GM23338 (cell line): ENCODE measurements around the gene GNA12. TPM values are rescaled to one million over a fixed set of nuclear protein-coding genes. Genes with fewer than 3 reads are reported as not detected.

Experiments used
- ATAC-seq: fragments of 200-7000 bp; cut with Tn5 transposase; 3 replicates; pipeline ENCODE4 v1.9.1; 2020
- DNase-seq: peaks from one replicate; pipeline ENCODE4 v3.0.0-alpha.2; 2015; ENCODE audit warnings: low spot score
- H2AFZ ChIP-seq: fragments of 200-600 bp; sonication (generic); 2 replicates; pipeline ENCODE4 v1.8.0; 2016; ENCODE audit warnings: antibody characterized with exemption, mild to moderate bottlenecking, moderate library complexity
- H3F3A ChIP-seq: fragments of 200-600 bp; sonication (generic); replicated peaks from 2 replicates; pipeline ENCODE4 v1.8.0; 2017; ENCODE audit warnings: antibody characterized with exemption, mixed run types, low read depth
- H3K27ac ChIP-seq: fragments of 200-600 bp; sonication (generic); 2 replicates; pipeline ENCODE4 v1.6.1; 2016; ENCODE audit warnings: low read depth
- H3K27me3 ChIP-seq: fragments of 200-600 bp; sonication (generic); 2 replicates; pipeline ENCODE4 v1.8.0; 2016; ENCODE audit warnings: mild to moderate bottlenecking, mixed run types, moderate library complexity; ENCODE audit not compliant: insufficient read depth
- H3K36me3 ChIP-seq: fragments of 200-600 bp; sonication (generic); 2 replicates; pipeline ENCODE4 v1.8.0; 2016; ENCODE audit warnings: mild to moderate bottlenecking; ENCODE audit not compliant: insufficient read depth
- H3K4me1 ChIP-seq: fragments of 200-600 bp; sonication (generic); 2 replicates; pipeline ENCODE4 v1.8.0; 2016; ENCODE audit warnings: mild to moderate bottlenecking, moderate library complexity; ENCODE audit not compliant: insufficient read depth
- H3K4me2 ChIP-seq: fragments of 200-600 bp; sonication (generic); 2 replicates; pipeline ENCODE4 v1.7.1; 2017; ENCODE audit warnings: mixed run types
- H3K4me3 ChIP-seq: fragments of 200-600 bp; sonication (generic); 2 replicates; pipeline ENCODE4 v1.6.1; 2016; ENCODE audit warnings: mixed run types
- H3K79me2 ChIP-seq: fragments of 200-600 bp; sonication (generic); replicated peaks from 2 replicates; pipeline ENCODE4 v1.8.0; 2017; ENCODE audit warnings: mild to moderate bottlenecking; ENCODE audit not compliant: insufficient read depth
- H3K9me2 ChIP-seq: fragments of 200-600 bp; sonication (generic); 2 replicates; pipeline ENCODE4 v1.8.0; 2017; ENCODE audit not compliant: insufficient read depth
- H4K20me1 ChIP-seq: fragments of 200-600 bp; sonication (generic); replicated peaks from 2 replicates; pipeline ENCODE4 v1.8.0; 2017; ENCODE audit warnings: mild to moderate bottlenecking; ENCODE audit not compliant: insufficient read depth
- H3K27ac Mint-ChIP-seq: 2 replicates; pipeline ENCODE4 v1.8.0; 2020; ENCODE audit warnings: inconsistent platforms, mild to moderate bottlenecking, moderate library complexity, mixed read lengths
- H3K27me3 Mint-ChIP-seq: 3 replicates; pipeline ENCODE4 v1.8.0; 2022; ENCODE audit warnings: low read depth, mild to moderate bottlenecking, moderate library complexity, mixed read lengths, inconsistent platforms; ENCODE audit not compliant: insufficient read depth, poor library complexity
- H3K36me3 Mint-ChIP-seq: 3 replicates; pipeline ENCODE4 v1.8.0; 2021; ENCODE audit warnings: low read depth, mild to moderate bottlenecking, inconsistent platforms, moderate library complexity, mixed read lengths
- H3K4me1 Mint-ChIP-seq: 3 replicates; pipeline ENCODE4 v1.8.0; 2020; ENCODE audit warnings: mild to moderate bottlenecking, inconsistent platforms, mixed read lengths
- H3K4me3 Mint-ChIP-seq: 3 replicates; pipeline ENCODE4 v1.8.0; 2021; ENCODE audit warnings: moderate library complexity, mild to moderate bottlenecking, inconsistent platforms, mixed read lengths
- H3K9me3 Mint-ChIP-seq: 3 replicates; pipeline ENCODE4 v1.8.0; 2020; ENCODE audit warnings: moderate library complexity, mild to moderate bottlenecking, inconsistent platforms, mixed read lengths
- CREB1 ChIP-seq: fragments of 250-450 bp; sonication (Bioruptor Pico); IDR thresholded peaks from 2 replicates; pipeline ENCODE4 v1.5.0; 2020; ENCODE audit warnings: low read depth, mild to moderate bottlenecking, moderate library complexity
- EZH2 ChIP-seq: fragments of 200-600 bp; sonication (generic); IDR thresholded peaks from one replicate; pipeline ENCODE4 v1.8.0; 2017; ENCODE audit warnings: antibody characterized with exemption, mild to moderate bottlenecking, low read depth; ENCODE audit not compliant: unreplicated experiment
- EZH2phosphoT487 ChIP-seq: fragments of 200-600 bp; sonication (generic); IDR thresholded peaks from one replicate; pipeline ENCODE4 v1.8.1; 2018; ENCODE audit warnings: antibody characterized with exemption; ENCODE audit not compliant: unreplicated experiment
- JUNB ChIP-seq: IDR thresholded peaks from one replicate; pipeline ENCODE4 v1.6.1; 2016; ENCODE audit warnings: antibody characterized with exemption; ENCODE audit not compliant: unreplicated experiment
- NANOG ChIP-seq: IDR thresholded peaks from 2 replicates; pipeline ENCODE4 v1.6.1; 2016; ENCODE audit warnings: antibody characterized with exemption, borderline replicate concordance
- POLR2AphosphoS5 ChIP-seq: IDR thresholded peaks from 2 replicates; pipeline ENCODE4 v1.6.1; 2016; ENCODE audit warnings: antibody characterized with exemption, low read depth
- STAT1 ChIP-seq: IDR thresholded peaks from one replicate; pipeline ENCODE4 v1.6.1; 2016; ENCODE audit warnings: antibody characterized with exemption; ENCODE audit not compliant: unreplicated experiment
- ZNF114 ChIP-seq: fragments of 250-450 bp; sonication (Bioruptor Pico); IDR thresholded peaks from 2 replicates; pipeline ENCODE4 v1.5.0; 2020; ENCODE audit warnings: mild to moderate bottlenecking, moderate library complexity
- polyA plus RNA-seq: library from polyadenylated mRNA; unstranded; fragments of >200 nt; fragmentation: Nextera tagmentation; extraction: Ambion mirVana; gene quantifications from 2 replicates; pipeline ENCODE4 v1.2.1, GENCODE V29; 2016
- total RNA-seq: library from RNA; depleted of rRNA; stranded (reverse); fragments of >200 nt; shearing (Covaris generic); gene quantifications from 2 replicates; pipeline ENCODE4 v1.2.3, GENCODE V29; 2014
- TF ChIP-seq, protein P1 (sequence below): fragments of 250-450 bp; sonication (Bioruptor Pico); IDR thresholded peaks from 2 replicates; pipeline ENCODE4 v1.5.0; 2020; ENCODE audit warnings: mild to moderate bottlenecking, moderate library complexity
- TF ChIP-seq, protein P2 (sequence below): IDR thresholded peaks from 2 replicates; pipeline ENCODE4 v1.6.1; 2016; ENCODE audit warnings: antibody characterized with exemption
- TF ChIP-seq, protein P3 (sequence below), 2 experiments: fragments of 200-600 bp in 1 of 2; sonication (generic) in 1 of 2; conservative IDR thresholded peaks; 2 replicates each; pipeline versions ENCODE4 v1.5.1 to v1.6.1; 2016 to 2017; ENCODE audit warnings: antibody characterized with exemption in 2 of 2, low read depth in 2 of 2, mild to moderate bottlenecking in 2 of 2, moderate library complexity in 1 of 2
- TF ChIP-seq, protein P4 (sequence below): IDR thresholded peaks from one replicate; pipeline ENCODE4 v1.6.1; 2018; ENCODE audit warnings: antibody characterized with exemption; ENCODE audit not compliant: unreplicated experiment

GNA12 gene
- total and polyA plus RNA-seq, 2 experiments from 2014 or later = 24.0 to 87.7 TPM

GRCh38 chr7:2701424-2701823 lies 142.7 kb downstream of the GNA12 start (continued):
- TF ChIP-seq, protein P1, sequence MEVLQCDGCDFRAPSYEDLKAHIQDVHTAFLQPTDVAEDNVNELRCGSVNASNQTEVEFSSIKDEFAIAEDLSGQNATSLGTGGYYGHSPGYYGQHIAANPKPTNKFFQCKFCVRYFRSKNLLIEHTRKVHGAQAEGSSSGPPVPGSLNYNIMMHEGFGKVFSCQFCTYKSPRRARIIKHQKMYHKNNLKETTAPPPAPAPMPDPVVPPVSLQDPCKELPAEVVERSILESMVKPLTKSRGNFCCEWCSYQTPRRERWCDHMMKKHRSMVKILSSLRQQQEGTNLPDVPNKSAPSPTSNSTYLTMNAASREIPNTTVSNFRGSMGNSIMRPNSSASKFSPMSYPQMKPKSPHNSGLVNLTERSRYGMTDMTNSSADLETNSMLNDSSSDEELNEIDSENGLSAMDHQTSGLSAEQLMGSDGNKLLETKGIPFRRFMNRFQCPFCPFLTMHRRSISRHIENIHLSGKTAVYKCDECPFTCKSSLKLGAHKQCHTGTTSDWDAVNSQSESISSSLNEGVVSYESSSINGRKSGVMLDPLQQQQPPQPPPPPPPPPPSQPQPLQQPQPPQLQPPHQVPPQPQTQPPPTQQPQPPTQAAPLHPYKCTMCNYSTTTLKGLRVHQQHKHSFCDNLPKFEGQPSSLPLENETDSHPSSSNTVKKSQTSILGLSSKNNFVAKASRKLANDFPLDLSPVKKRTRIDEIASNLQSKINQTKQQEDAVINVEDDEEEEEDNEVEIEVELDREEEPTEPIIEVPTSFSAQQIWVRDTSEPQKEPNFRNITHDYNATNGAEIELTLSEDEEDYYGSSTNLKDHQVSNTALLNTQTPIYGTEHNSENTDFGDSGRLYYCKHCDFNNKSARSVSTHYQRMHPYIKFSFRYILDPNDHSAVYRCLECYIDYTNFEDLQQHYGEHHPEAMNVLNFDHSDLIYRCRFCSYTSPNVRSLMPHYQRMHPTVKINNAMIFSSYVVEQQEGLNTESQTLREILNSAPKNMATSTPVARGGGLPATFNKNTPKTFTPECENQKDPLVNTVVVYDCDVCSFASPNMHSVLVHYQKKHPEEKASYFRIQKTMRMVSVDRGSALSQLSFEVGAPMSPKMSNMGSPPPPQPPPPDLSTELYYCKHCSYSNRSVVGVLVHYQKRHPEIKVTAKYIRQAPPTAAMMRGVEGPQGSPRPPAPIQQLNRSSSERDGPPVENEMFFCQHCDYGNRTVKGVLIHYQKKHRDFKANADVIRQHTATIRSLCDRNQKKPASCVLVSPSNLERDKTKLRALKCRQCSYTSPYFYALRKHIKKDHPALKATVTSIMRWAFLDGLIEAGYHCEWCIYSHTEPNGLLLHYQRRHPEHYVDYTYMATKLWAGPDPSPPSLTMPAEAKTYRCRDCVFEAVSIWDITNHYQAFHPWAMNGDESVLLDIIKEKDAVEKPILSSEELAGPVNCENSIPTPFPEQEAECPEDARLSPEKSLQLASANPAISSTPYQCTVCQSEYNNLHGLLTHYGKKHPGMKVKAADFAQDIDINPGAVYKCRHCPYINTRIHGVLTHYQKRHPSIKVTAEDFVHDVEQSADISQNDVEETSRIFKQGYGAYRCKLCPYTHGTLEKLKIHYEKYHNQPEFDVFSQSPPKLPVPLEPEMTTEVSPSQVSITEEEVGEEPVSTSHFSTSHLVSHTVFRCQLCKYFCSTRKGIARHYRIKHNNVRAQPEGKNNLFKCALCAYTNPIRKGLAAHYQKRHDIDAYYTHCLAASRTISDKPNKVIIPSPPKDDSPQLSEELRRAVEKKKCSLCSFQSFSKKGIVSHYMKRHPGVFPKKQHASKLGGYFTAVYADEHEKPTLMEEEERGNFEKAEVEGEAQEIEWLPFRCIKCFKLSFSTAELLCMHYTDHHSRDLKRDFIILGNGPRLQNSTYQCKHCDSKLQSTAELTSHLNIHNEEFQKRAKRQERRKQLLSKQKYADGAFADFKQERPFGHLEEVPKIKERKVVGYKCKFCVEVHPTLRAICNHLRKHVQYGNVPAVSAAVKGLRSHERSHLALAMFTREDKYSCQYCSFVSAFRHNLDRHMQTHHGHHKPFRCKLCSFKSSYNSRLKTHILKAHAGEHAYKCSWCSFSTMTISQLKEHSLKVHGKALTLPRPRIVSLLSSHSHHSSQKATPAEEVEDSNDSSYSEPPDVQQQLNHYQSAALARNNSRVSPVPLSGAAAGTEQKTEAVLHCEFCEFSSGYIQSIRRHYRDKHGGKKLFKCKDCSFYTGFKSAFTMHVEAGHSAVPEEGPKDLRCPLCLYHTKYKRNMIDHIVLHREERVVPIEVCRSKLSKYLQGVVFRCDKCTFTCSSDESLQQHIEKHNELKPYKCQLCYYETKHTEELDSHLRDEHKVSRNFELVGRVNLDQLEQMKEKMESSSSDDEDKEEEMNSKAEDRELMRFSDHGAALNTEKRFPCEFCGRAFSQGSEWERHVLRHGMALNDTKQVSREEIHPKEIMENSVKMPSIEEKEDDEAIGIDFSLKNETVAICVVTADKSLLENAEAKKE = no peak
- TF ChIP-seq STAT1 (no peak), EZH2phosphoT487 (no peak), ZNF114 (CRISPR knock-in tag) (no peak), EZH2 (no peak)

DNA sequence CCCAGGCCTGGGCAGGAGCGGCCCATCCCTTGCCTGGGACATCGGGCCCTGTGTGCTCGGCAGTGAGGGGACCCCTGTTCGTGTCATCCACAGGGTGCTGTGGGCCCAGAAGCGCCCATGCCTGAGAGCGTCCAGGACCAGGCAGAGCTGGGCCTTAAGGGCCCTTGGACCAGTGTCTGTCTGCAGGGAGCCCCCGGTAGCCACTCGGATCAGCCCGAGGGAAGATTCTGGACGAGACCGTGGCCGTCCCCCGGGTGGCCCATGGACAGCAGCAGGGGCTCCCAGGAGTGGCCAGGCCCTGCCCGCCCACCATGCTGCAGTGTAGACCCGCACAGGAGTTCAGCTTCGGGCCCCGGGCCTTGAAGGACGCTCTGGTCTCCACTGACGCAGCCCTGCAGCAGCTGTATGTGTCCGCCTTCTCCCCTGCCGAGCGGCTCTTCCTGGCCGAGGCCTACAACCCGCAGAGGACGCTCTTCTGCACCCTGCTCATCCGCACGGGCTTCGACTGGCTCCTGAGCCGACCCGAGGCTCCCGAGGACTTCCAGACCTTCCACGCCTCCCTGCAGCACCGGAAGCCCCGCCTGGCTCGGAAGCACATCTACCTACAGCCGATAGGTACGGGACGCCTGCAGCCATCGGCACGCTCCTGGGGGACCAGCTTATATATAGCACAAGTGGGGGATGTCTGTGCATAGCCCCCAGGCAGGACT lies 143.8 kb downstream of the GNA12 start:
- peaks cover 3% of the 10 kb centered on the region for H3K4me1 Mint-ChIP-seq
- 0 out of 3 replicates have a peak, but pooled peaks cover under 1% of the 10 kb centered on the region for H3K9me3 Mint-ChIP-seq
- H3K27ac ChIP-seq = no peak overlapping the region
- no peak overlapping the region for H3K27ac Mint-ChIP-seq
- no peak overlapping the region for H2AFZ ChIP-seq
- no peaks in the 10 kb centered on the region for H3K9me2 ChIP-seq
- H4K20me1 ChIP-seq = no peaks in the 10 kb centered on the region; the same call in 1 of the 2 replicates
- peaks cover 13% of the 10 kb centered on the region for H3K27me3 Mint-ChIP-seq
- no peak overlapping the region for H3K4me3 ChIP-seq
- no peaks in the 10 kb centered on the region for H3K36me3 ChIP-seq
- no peaks in the 10 kb centered on the region for H3K4me1 ChIP-seq
- H3K4me3 Mint-ChIP-seq = no peak overlapping the region
- H3K4me2 ChIP-seq = no peak overlapping the region
- ATAC-seq = peak; percentile 20
- no peaks in the 10 kb centered on the region for H3K79me2 ChIP-seq
- H3F3A ChIP-seq = no peaks in the 10 kb centered on the region
- no peaks in the 10 kb centered on the region for H3K27me3 ChIP-seq
- no peaks in the 10 kb centered on the region for H3K36me3 Mint-ChIP-seq
- DNase-seq = no peak
- TF ChIP-seq EZH2phosphoT487 (no peak), JUNB (no peak), CREB1 (CRISPR knock-in tag) (no peak), POLR2AphosphoS5 (no peak), NANOG (no peak), ZNF114 (CRISPR knock-in tag) (no peak), STAT1 (no peak), EZH2 (no peak)
- TF ChIP-seq, protein P2, sequence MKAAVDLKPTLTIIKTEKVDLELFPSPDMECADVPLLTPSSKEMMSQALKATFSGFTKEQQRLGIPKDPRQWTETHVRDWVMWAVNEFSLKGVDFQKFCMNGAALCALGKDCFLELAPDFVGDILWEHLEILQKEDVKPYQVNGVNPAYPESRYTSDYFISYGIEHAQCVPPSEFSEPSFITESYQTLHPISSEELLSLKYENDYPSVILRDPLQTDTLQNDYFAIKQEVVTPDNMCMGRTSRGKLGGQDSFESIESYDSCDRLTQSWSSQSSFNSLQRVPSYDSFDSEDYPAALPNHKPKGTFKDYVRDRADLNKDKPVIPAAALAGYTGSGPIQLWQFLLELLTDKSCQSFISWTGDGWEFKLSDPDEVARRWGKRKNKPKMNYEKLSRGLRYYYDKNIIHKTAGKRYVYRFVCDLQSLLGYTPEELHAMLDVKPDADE = no peak
- TF ChIP-seq, protein P3, sequence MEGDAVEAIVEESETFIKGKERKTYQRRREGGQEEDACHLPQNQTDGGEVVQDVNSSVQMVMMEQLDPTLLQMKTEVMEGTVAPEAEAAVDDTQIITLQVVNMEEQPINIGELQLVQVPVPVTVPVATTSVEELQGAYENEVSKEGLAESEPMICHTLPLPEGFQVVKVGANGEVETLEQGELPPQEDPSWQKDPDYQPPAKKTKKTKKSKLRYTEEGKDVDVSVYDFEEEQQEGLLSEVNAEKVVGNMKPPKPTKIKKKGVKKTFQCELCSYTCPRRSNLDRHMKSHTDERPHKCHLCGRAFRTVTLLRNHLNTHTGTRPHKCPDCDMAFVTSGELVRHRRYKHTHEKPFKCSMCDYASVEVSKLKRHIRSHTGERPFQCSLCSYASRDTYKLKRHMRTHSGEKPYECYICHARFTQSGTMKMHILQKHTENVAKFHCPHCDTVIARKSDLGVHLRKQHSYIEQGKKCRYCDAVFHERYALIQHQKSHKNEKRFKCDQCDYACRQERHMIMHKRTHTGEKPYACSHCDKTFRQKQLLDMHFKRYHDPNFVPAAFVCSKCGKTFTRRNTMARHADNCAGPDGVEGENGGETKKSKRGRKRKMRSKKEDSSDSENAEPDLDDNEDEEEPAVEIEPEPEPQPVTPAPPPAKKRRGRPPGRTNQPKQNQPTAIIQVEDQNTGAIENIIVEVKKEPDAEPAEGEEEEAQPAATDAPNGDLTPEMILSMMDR (conservative IDR thresholded peaks at IDR 0.05; ENCODE audit: low read depth in 2 of 2) = no peak
- TF ChIP-seq, protein P4, sequence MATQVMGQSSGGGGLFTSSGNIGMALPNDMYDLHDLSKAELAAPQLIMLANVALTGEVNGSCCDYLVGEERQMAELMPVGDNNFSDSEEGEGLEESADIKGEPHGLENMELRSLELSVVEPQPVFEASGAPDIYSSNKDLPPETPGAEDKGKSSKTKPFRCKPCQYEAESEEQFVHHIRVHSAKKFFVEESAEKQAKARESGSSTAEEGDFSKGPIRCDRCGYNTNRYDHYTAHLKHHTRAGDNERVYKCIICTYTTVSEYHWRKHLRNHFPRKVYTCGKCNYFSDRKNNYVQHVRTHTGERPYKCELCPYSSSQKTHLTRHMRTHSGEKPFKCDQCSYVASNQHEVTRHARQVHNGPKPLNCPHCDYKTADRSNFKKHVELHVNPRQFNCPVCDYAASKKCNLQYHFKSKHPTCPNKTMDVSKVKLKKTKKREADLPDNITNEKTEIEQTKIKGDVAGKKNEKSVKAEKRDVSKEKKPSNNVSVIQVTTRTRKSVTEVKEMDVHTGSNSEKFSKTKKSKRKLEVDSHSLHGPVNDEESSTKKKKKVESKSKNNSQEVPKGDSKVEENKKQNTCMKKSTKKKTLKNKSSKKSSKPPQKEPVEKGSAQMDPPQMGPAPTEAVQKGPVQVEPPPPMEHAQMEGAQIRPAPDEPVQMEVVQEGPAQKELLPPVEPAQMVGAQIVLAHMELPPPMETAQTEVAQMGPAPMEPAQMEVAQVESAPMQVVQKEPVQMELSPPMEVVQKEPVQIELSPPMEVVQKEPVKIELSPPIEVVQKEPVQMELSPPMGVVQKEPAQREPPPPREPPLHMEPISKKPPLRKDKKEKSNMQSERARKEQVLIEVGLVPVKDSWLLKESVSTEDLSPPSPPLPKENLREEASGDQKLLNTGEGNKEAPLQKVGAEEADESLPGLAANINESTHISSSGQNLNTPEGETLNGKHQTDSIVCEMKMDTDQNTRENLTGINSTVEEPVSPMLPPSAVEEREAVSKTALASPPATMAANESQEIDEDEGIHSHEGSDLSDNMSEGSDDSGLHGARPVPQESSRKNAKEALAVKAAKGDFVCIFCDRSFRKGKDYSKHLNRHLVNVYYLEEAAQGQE = no peak
